GM12878 (cell line): Measurements from ENCODE around the gene FAN1. TPM values are rescaled to one million over a fixed set of nuclear protein-coding genes. Genes with fewer than 3 reads are reported as not detected.

Experiments used
- ATAC-seq: fragments of 200-7000 bp; cut with Tn5 transposase; 3 replicates; pipeline ENCODE4 v1.9.1; 2020; ENCODE audit warnings: mild to moderate bottlenecking, moderate library complexity
- BruUV-seq: library from RNA; stranded (reverse); fragments of 400-500 nt; replicated peaks from 2 replicates; lab custom pipeline; 2021; lab: Mats Ljungman, UMichigan
- CTCF ChIA-PET: fragments of 300-600 bp; sonication (Branson Sonifier 250); formaldehyde crosslinking; extraction: SDS; loops from one replicate; lab custom pipeline; 2021; ENCODE audit warnings: inconsistent platforms; lab: Yijun Ruan, JAX
- POLR2A ChIA-PET: fragments of 350-600 bp; formaldehyde crosslinking; extraction: SDS; loops from one replicate; lab custom pipeline; 2021; ENCODE audit warnings: inconsistent platforms; lab: Charles Lee
- RAD21 ChIA-PET: fragments of 300-600 bp; sonication (Branson Sonifier 250); formaldehyde crosslinking; loops from one replicate; lab custom pipeline; 2023; ENCODE audit warnings: antibody characterized with exemption; ENCODE audit not compliant: unreplicated experiment; lab: Charles Lee
- SMC1A ChIA-PET: fragments of 300-600 bp; sonication (Branson Sonifier 250); formaldehyde crosslinking; loops from one replicate; lab custom pipeline; 2023; ENCODE audit not compliant: unreplicated experiment, uncharacterized antibody; lab: Charles Lee
- DNase-seq: peaks from one replicate; pipeline ENCODE4 v3.0.0-alpha.2; 2011; ENCODE audit warnings: low read depth, low spot score
- FAIRE-seq: peaks from 3 replicates; lab custom pipeline; 2011; peaks lifted over from hg19 to GRCh38; lab: Jason Lieb, UNC
- H2AFZ ChIP-seq: 2 replicates; pipeline ENCODE4 v1.6.0; 2011; ENCODE audit warnings: low read depth, low read length, control low read depth; ENCODE audit not compliant: control insufficient read depth
- H3K27ac ChIP-seq: 2 replicates; pipeline ENCODE4 v1.5.1; 2011; ENCODE audit warnings: control low read depth; ENCODE audit not compliant: control insufficient read depth, insufficient read depth
- H3K27me3 ChIP-seq, 2 experiments: replicated peaks in 1 of 2; 2 replicates each; pipeline versions ENCODE4 v1.6.0 to v1.6.1; 2011; ENCODE audit warnings: low read length in 1 of 2; ENCODE audit not compliant: control insufficient read depth in 2 of 2, insufficient read depth in 2 of 2
- H3K36me3 ChIP-seq, 2 experiments: 2 replicates each; pipeline ENCODE4 v1.5.1; 2011; ENCODE audit warnings: low read length in 1 of 2; ENCODE audit not compliant: control insufficient read depth in 2 of 2, insufficient read depth in 2 of 2
- H3K4me1 ChIP-seq: 2 replicates; pipeline ENCODE4 v1.6.1; 2011; ENCODE audit warnings: mild to moderate bottlenecking, low read length, moderate library complexity, mixed read lengths; ENCODE audit not compliant: control insufficient read depth, insufficient read depth
- H3K4me2 ChIP-seq: 2 replicates; pipeline ENCODE4 v1.6.0; 2011; ENCODE audit warnings: control low read depth; ENCODE audit not compliant: control insufficient read depth, insufficient read depth
- H3K4me3 ChIP-seq: fragments of 200-600 bp; sonication (generic); 2 replicates; pipeline ENCODE4 v1.5.1; 2016
- H3K79me2 ChIP-seq: 2 replicates; pipeline ENCODE4 v1.6.0; 2011; ENCODE audit warnings: low read length; ENCODE audit not compliant: control insufficient read depth, insufficient read depth
- H3K9ac ChIP-seq: 2 replicates; pipeline ENCODE4 v1.8.0; 2011; ENCODE audit warnings: low read length, control low read depth, mixed read lengths; ENCODE audit not compliant: control insufficient read depth, insufficient read depth
- H3K9me3 ChIP-seq: replicated peaks from 3 replicates; pipeline ENCODE4 v1.5.1; 2011; ENCODE audit warnings: mild to moderate bottlenecking, low read length; ENCODE audit not compliant: control insufficient read depth, insufficient read depth
- H4K20me1 ChIP-seq: 2 replicates; pipeline ENCODE4 v1.6.0; 2011; ENCODE audit not compliant: control insufficient read depth, insufficient read depth
- CHD2 ChIP-seq: IDR thresholded peaks from 2 replicates; pipeline ENCODE4 v1.6.1; 2011; ENCODE audit warnings: low read depth, low read length, improper control_type of control experiment, borderline replicate concordance
- ELK1 ChIP-seq: IDR thresholded peaks from 2 replicates; pipeline ENCODE4 v1.6.1; 2012; ENCODE audit warnings: low read depth, low read length, improper control_type of control experiment
- FOXM1 ChIP-seq: IDR thresholded peaks from 2 replicates; pipeline ENCODE4 v1.6.1; 2012; ENCODE audit warnings: low read depth, mild to moderate bottlenecking, inconsistent platforms, low read length, moderate library complexity
- HCFC1 ChIP-seq: fragments of 150-350 bp; IDR thresholded peaks from 2 replicates; pipeline ENCODE4 v1.6.1; 2014; ENCODE audit warnings: low read length
- HDAC2 ChIP-seq: fragments of 200-600 bp; sonication (generic); IDR thresholded peaks from 2 replicates; pipeline ENCODE4 v1.6.1; 2017
- IRF3 ChIP-seq: fragments of 450-650 bp; IDR thresholded peaks from 2 replicates; pipeline ENCODE4 v1.6.1; 2014; ENCODE audit warnings: mild to moderate bottlenecking
- IRF4 ChIP-seq: IDR thresholded peaks from 2 replicates; pipeline ENCODE4 v1.6.1; 2011; ENCODE audit warnings: low read depth, low read length
- MTA3 ChIP-seq: IDR thresholded peaks from 2 replicates; pipeline ENCODE4 v1.6.1; 2012; ENCODE audit warnings: low read length, inconsistent platforms, borderline replicate concordance
- NR2F1 ChIP-seq: fragments of 450-650 bp; conservative IDR thresholded peaks from 2 replicates; pipeline ENCODE4 v1.6.1; 2017; ENCODE audit warnings: mild to moderate bottlenecking
- PKNOX1 ChIP-seq: fragments of 450-650 bp; IDR thresholded peaks from 2 replicates; pipeline ENCODE4 v1.6.1; 2016; ENCODE audit warnings: mild to moderate bottlenecking
- RUNX3 ChIP-seq: IDR thresholded peaks from 2 replicates; pipeline ENCODE4 v1.6.1; 2012; ENCODE audit warnings: low read length, inconsistent platforms
- SKIL ChIP-seq: fragments of 450-650 bp; IDR thresholded peaks from 2 replicates; pipeline ENCODE4 v1.6.1; 2017; ENCODE audit warnings: mild to moderate bottlenecking, low read depth, inconsistent platforms; ENCODE audit not compliant: poor library complexity, severe bottlenecking
- SP1 ChIP-seq: IDR thresholded peaks from one replicate; pipeline ENCODE4 v1.6.1; 2011; ENCODE audit warnings: low read depth, low read length
- SPI1 ChIP-seq: IDR thresholded peaks from 2 replicates; pipeline ENCODE4 v1.6.1; 2011; ENCODE audit warnings: low read depth, mild to moderate bottlenecking, low read length, moderate library complexity, borderline replicate concordance; ENCODE audit not compliant: insufficient read depth
- SREBF1 ChIP-seq: IDR thresholded peaks from 2 replicates; pipeline ENCODE4 v1.6.1; 2012; ENCODE audit warnings: mild to moderate bottlenecking, low read length
- TCF12 ChIP-seq: IDR thresholded peaks from 2 replicates; pipeline ENCODE4 v1.6.1; 2011; ENCODE audit warnings: low read depth, mild to moderate bottlenecking, low read length
- TCF7 ChIP-seq: IDR thresholded peaks from 2 replicates; pipeline ENCODE4 v1.6.1; 2014; ENCODE audit warnings: antibody characterized with exemption, borderline replicate concordance
- ZNF207 ChIP-seq: fragments of 450-650 bp; IDR thresholded peaks from 2 replicates; pipeline ENCODE4 v1.6.1; 2014; ENCODE audit warnings: antibody characterized with exemption, mild to moderate bottlenecking, borderline replicate concordance
- ZZZ3 ChIP-seq: IDR thresholded peaks from 2 replicates; pipeline ENCODE4 v1.6.1; 2011; ENCODE audit warnings: low read depth; ENCODE audit not compliant: control insufficient read depth, insufficient read length
- WGBS: methylation state at CpG from one replicate; pipeline ENCODE4 v1.1.6; 2016; ENCODE audit warnings: low lambda C conversion rate; ENCODE audit not compliant: insufficient replicate concordance, insufficient coverage; ENCODE audit errors: missing lambda C conversion rate; 5-methylcytosine and 5-hydroxymethylcytosine counted together
- in situ Hi-C: fragments of 300-500 bp; cut with MboI; formaldehyde crosslinking; loops from 9 replicates; pipeline ENCODE4 v1.14.3; 2018; ENCODE audit warnings: mixed read lengths
- intact Hi-C: fragments of 100-400 bp; cut with micrococcal nuclease; formaldehyde crosslinking; loops from one replicate; pipeline ENCODE4 v1.14.2; 2022; ENCODE audit not compliant: unreplicated experiment
- polyA plus RNA-seq, 11 experiments: library from polyadenylated mRNA; depleted of rRNA in 4 of 11; unstranded in 6 of 11; stranded (reverse) in 5 of 11; fragments of >200 nt; fragmentation: Nextera tagmentation in 4 of 11; fragmentation: Illumina TruSeq in 1 of 11; extraction: Ambion mirVana in 4 of 11; extraction: Trizol in 1 of 11; gene quantifications; 1 replicate in 1 of 11; 2 replicates in 10 of 11; pipeline versions ENCODE4 v1.2.1 to v1.2.3, GENCODE V29; 2011 to 2016; ENCODE audit warnings: inconsistent platforms in 2 of 11, missing spikeins in 2 of 11, low read depth in 1 of 11
- total RNA-seq, 4 experiments: library from RNA; depleted of rRNA in 3 of 4; stranded (reverse); fragments of >200 nt in 3 of 4; fragmentation: Illumina TruSeq in 1 of 4; extraction: Trizol in 1 of 4; gene quantifications; 2 replicates each; pipeline versions ENCODE4 v1.2.1 to v1.2.3, GENCODE V29; 2013 to 2021

The FAN1 gene
- total and polyA plus RNA-seq, 10 of the 15 experiments (the other 5 are each of a cell fraction or from before 2014, with no cell fraction given) = 0.55 to 18.6 (median 12.6) TPM

GRCh38 chr15:30929064-30929669 is 25.5 kb downstream of the FAN1 start:
- H3K9ac ChIP-seq = no peak overlapping the region
- RAD21 ChIA-PET = no interaction called here
- H3K4me3 ChIP-seq = no peak overlapping the region
- in situ Hi-C loops = no loop called here
- no peaks in the 10 kb centered on the region for H3K79me2 ChIP-seq
- FAIRE-seq (no peak), DNase-seq (no peak), ATAC-seq (no peak)
- CTCF ChIA-PET = no interaction called here
- peaks cover 6% of the 10 kb centered on the region for H3K4me1 ChIP-seq
- intact Hi-C loops = no loop called here
- no peak for TF ChIP-seq ZNF207
- TF ChIP-seq FOXM1 = no peak
- no peak for TF ChIP-seq IRF3
- TF ChIP-seq CHD2 = no peak
- no peak for TF ChIP-seq ELK1
- no peak for TF ChIP-seq HDAC2
- no peak for TF ChIP-seq RUNX3
- TF ChIP-seq TCF12 = no peak
- TF ChIP-seq IRF4 = no peak
- no peak for TF ChIP-seq PKNOX1
- no peak for TF ChIP-seq HCFC1
- no peak for TF ChIP-seq ZZZ3
- no peak for TF ChIP-seq TCF7
- TF ChIP-seq SREBF1 = no peak
- no peak for TF ChIP-seq NR2F1
- no peak for TF ChIP-seq SPI1
- no peak for TF ChIP-seq MTA3
- no peak for TF ChIP-seq SP1
- no peak for TF ChIP-seq SKIL
- no TSS peak for BruUV-seq
- H3K36me3 ChIP-seq = peaks cover 13% of the 10 kb centered on the region in 2 experiments
- H3K27ac ChIP-seq = no peak overlapping the region
- no peaks in the 10 kb centered on the region for H3K9me3 ChIP-seq
- 87% methylated on average over 10 of the region's 10 CpGs for WGBS
- H3K27me3 ChIP-seq = no peaks in the 10 kb centered on the region
- SMC1A ChIA-PET = no interaction called here
- no peak overlapping the region for H3K4me2 ChIP-seq
- H4K20me1 ChIP-seq = no peaks in the 10 kb centered on the region
- POLR2A ChIA-PET = no interaction called here
- no peak overlapping the region for H2AFZ ChIP-seq
